CD4-positive, alpha-beta T cell treated with Interleukin-4 for 4 hours (primary cell): ENCODE results near the gene ARHGAP15.

Experiments
- DNase-seq: peaks from one replicate; pipeline ENCODE4 v3.0.0-alpha.2; 2020

ARHGAP15 gene

DNA sequence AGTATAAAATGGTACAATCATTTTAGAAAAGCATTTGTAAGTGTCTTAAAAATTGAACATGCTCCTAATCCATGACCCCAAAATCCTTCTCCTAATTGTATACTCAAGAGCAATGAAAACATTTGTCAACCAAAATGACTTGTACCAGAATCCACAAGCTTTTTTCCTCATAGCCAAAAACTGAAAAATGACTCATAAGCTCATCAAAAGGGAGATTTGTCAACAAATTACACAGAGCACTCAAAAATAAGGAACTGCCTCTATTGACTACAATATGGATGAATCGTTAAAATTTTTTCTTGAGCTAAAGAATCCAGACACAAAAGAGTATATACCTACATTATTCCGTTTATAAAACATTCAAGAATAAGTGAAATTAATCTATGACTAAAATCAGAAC is 544.8 kb downstream of the ARHGAP15 start:
- no peak for DNase-seq

GRCh38 chr2:143675021-143675420 is 545.8 kb downstream of the ARHGAP15 start:
- no peak for DNase-seq

DNA sequence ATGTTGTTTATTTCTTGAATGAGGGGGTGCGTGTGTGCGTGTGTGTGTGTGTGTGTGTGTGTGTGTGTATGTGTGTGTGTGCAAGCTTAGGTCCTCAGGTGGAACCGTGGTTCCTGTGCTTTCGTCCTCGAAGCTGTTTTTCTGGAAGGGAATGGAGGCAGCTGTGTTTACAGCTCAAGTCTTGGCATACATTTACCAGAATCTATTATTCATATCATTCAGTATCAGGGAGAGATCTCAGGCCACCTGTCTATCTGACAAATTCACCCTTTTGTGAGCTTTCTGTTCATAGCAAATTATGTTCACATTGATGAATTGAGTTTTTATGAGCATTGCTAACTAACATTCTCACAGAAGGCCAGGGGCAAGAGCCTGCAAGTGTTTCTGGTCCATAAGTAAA is 550.4 kb downstream of the ARHGAP15 start:
- DNase-seq: no peak

DNA sequence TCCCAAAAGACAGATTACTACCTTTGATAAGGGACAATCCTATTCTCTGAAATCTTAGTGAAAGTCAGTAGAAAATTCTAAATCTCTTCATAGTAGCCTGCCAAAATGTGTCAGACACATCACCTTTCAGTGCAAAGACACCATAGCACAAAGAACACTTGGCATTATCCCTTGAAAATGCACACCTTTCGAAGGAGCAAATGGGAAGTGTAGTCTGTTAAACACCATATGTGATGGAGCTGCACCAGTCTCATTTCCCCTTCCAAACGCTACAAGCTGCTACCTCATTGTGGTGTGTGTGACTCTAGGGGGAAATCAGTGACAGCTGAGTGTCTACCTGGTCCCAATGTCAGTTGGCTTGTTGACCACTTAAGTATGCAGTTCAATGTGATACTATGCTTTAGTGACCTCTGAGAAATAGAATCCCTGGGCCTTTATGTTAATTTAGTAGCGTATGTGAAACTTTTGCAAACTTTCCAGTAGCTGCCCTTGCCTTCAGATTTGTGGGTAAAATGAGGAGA is 551.7 kb downstream of the ARHGAP15 start:
- no peak for DNase-seq

DNA sequence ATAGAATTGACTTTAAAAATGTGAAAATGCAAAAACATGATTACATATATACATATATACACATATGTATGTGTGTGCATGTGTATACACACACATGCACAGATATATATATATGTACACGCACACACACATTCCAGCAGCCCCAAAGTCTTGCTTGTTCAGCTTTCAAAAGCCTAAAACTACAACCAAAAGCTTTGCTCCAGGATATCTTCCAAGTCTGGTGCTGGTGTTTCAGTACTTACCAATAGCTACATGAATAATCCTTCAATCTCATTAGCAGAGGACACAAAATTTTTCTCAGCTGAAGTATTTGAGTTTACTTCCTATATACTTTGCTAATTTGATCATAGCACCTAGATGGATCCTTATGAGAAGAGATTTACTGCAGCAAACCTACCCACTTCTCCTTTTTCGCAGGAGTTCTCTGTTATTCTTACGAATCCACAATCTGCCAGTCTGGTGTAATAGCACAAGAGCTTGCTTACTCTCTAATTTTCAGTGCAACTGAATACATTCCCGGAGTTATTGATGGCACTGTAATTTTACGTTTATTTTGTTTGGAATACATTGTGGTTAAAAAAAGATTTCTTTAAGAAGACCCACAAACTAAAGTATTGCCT is 553.3 kb downstream of the ARHGAP15 start:
- no peak for DNase-seq

DNA sequence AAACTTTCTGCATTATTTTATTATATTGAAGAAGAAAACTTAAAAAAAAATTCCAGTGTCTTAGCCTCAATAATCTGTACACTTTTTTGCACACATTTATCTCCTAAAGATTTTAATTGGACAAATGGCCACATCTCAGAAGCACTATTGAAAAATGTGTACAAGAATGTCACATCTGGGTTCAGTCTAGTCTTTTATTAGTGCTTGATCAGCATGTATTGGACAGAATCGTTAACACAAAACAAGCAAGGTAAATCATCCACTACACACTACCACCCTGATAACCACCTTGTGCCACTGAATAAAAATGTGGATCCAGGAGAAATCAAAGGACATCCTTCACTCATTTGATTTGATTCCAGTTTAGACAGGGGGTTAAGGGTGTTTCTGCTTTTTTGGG is 554.8 kb downstream of the ARHGAP15 start:
- DNase-seq: no peak

DNA sequence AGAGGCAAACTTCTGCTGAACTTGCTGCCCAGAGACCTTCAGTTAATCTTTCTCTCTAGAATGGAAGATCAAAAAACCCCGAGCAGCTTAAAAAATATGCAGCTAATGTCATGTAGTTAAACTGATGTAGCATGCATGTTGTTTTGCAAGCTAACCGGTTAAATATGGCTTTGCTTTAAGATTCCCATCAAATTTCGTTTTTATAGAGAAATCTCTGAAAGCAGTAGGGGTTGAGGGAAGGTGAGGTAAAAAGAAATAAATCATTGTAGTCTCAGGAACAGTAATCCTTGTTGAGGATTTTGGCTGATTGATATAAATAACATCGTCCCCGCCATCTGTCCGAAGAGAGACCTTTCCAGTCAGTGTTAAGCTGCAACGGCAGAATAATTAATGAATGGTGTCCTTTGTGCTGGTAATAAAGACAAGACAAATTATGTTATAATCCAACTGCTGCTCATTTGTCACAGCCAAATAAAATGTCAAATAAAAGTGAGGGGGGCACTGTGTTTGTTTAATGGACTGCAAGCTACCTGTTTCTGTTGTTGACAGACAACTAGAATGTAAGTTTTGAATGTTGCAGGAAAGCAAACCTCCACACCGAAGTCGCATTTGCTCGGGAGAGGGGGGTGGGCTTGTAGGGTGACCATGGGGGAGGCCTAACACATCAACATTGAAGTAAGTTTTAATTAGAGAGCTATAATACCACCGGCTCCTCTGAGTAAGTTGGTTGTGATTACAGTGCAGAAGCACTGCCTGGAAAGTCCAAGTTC is 555.5 kb downstream of the ARHGAP15 start:
- no peak for DNase-seq

DNA sequence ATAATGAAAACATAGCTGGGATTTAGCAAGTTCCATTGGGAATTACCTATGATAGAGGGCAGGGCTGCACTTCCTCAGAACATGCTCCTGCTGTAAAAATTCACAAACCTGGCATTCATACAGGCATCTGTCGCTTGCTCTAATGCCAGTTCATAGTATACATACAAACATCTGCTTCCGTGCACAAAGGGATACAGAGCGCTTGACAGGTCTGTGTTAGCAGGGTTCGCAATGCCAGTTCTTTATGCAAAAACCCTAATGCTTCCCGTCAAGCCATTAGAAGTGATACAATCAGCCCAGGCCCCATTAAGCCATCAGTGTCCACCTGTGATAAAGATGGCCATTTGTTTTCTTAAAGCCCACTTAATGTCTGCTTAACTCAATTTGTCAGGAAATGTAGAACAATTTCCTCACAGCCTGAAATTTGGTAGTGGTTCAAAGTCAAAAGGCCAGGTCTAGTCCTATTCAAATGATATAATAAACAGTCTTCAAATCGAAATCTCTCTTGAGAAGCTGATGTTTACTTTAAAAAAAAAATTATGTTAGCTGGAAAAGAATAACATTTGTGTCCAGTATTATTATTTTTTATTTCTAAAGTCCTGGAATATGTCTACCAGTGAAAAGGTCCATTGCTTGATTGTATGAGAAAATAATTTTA is 556.3 kb downstream of the ARHGAP15 start:
- DNase-seq: no peak

- DNase-seq: peak; percentile 17
These were observed 557.5 kb downstream of the ARHGAP15 start for GRCh38 chr2:143686585-143687164.

GRCh38 chr2:143688248-143688647 is 559.0 kb downstream of the ARHGAP15 start:
- no peak for DNase-seq

DNA sequence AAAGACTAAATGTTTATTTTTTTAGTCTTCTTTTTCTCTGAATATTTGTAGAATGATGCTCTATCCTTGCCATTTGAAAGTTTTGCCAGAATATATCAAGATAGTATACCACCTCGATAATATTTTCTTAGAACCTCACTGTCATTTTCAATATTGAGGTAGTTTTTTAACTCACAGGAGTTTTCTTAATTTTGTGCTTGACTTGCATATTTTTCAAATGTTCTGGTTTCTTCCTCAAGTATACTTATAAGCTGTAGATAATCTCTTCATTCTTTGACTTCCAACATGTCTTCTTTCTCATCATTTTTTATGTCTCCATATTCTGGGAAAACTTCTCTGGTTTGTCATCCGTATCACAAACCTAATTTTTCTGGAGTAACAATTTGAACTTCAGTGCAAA is 559.6 kb downstream of the ARHGAP15 start:
- DNase-seq: no peak

GRCh38 chr2:143689541-143689940 is 560.3 kb downstream of the ARHGAP15 start:
- no peak for DNase-seq

- DNase-seq: no peak
These were observed 561.0 kb downstream of the ARHGAP15 start for GRCh38 chr2:143690235-143690634.

DNA sequence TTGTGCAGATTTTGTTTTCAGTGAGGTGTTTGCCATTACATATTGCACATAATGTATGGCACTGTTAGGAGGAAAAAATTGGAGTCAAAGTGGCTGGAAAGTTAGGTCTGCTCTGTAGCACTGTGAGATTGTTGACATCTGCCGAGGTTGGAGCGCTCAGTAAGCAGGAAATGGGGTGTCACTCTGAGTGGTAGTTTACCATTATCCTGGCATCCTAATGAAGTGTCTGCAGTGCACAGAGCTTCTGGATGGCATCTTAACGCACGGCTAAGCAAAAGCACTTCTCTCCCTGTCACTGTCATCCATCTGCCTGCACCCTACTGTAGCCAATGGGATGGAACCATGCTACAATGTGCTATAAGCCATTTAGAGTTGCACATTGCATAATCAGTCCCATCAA is 561.9 kb downstream of the ARHGAP15 start:
- DNase-seq: no peak

DNA sequence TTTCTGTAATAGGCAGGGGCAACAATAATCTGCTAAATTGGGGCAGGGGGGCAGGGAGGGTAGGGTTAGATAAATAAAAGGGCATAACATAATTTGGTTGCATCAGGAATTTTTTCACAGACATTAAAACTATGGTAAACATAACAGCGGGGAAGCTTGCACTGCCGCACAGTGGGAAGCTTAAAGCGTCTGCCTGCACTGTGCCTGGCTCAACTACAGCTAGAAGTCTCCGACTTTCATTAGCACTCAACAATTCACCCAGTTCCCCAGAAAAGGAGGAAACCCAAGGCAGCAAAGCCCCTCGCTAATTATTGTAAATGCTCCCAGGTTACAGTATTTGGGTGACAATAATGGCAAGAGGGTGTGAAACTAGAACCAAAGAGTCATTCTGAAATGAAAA is 562.9 kb downstream of the ARHGAP15 start:
- DNase-seq: no peak

DNA sequence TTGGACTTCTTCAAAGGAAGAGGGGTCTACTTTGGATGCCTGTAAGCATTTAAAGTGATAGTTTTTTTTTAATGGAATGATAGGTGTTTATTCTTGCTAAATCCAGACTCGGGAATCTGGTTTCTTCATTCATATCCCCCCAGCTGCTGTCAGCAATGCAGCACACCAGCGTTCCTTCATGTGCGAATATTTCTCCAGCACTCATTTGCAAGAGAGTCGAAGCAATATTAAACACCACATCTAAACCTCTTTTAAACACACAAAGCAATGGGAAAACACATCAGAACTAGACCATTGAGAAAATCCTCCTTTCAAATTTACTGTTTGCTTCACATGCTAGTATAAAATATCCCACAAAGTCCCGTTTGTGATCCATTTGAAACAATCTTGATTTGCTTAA is 563.7 kb downstream of the ARHGAP15 start:
- no peak for DNase-seq

DNA sequence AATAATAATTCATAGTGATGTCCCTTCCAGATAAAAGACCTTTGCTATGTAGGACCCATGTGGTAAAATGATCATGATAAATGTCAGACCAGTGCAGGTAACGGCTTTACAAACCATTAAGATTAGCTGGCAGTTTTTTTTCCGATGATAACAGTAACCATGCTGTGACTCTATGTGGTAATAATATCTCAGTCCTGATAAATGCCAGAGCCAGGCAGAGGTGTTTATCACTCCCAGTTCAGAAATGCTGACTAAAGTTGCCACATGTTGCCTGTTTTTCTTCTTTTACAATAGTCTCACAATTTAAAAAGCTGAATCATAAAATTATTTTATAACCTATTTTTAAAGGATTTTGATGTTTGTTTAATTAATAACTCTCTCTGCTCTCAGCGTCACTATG is 565.1 kb downstream of the ARHGAP15 start:
- no peak for DNase-seq

DNA sequence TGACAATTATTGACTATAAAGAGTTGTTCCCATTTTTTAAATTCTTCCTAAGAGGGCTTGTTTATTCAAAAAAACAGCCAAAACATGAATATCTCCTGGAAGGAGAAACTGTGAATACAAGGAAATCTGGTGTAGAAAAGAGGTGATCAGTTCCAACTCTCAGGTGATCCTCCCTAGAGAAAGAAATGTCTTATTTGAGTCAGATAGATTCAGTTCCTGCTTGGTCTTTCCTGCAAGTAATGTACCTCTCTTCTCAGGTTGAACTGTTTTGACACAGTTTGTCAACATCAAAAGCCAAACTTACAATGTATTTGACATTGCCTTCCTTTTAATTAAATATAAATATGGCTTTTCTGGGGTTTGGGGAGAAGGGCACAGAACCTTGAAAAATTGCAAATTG is 567.4 kb downstream of the ARHGAP15 start:
- no peak for DNase-seq

DNA sequence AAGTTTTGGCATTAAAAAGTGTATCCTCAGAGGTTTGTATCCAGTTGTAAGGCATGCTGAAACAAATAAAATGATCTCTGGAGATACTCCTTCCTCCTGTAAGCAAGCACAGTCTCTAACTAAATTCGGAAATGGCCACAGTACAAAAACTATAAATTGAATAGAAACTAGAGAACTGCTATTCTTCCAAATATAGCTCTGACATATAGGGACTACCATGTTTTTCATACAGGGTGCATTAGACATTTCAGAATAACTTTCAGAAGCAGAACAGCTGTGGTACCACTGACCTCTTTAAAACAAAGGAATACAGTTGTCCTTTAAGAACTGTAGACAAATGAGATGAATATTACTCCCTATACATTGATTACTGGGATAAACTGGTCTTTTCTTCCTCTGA is 568.5 kb downstream of the ARHGAP15 start:
- DNase-seq: no peak

DNA sequence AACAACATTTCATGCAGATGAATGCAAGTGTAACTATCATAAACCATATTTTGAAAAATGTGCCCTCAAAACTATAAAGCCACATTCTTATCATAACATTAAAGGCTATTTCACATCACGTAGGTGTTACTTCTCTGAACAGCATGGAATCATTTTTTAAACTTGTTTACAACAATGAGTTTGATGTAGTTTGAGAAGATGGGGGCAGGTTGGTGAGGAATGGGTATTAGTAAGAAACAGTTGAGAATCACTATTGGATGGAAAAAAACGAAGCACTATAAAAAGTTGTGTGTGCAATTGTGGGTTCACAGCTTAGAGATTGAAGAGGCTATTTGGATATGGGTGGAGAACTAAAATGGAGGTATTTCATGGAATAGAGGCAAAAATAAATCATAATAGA is 569.1 kb downstream of the ARHGAP15 start:
- DNase-seq: no peak

- DNase-seq: no peak
These were observed 569.8 kb downstream of the ARHGAP15 start for GRCh38 chr2:143698888-143699570.

DNA sequence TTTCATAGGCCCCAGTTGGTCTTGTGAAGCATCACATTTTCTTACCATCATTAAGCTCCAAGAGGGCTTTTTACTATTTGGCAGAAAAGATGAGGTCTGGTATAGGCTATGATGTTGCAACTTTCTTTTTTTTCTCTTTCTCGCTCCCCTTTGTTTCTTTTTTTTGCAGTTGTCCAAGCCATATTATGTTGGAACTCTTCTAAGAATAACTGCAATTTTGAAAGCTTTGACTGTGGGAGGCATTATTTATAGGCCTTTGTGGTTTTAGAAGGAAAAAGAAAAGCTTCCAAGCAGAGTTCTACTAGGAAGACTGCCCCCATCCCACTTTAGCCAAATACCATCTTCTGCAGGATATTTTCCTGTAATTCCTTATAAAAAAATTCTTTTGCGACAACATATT is 571.6 kb downstream of the ARHGAP15 start:
- DNase-seq: no peak

GRCh38 chr2:143701785-143702184 is 572.6 kb downstream of the ARHGAP15 start:
- DNase-seq: no peak
